Activated CD4-positive, CD25-positive, alpha-beta regulatory T cell (primary cell): Measurements from ENCODE around the gene RBL2.
"Not testable (repeated sequence)": the region's sequence is repeated elsewhere in the genome, so short reads cannot be mapped to it uniquely, and the experiment has no call there.

Experiments used
- DNase-seq, 4 experiments: peaks; one replicate each; lab custom pipeline; 2025; lab: John Stamatoyannopoulos, UW

RBL2 gene

DNA sequence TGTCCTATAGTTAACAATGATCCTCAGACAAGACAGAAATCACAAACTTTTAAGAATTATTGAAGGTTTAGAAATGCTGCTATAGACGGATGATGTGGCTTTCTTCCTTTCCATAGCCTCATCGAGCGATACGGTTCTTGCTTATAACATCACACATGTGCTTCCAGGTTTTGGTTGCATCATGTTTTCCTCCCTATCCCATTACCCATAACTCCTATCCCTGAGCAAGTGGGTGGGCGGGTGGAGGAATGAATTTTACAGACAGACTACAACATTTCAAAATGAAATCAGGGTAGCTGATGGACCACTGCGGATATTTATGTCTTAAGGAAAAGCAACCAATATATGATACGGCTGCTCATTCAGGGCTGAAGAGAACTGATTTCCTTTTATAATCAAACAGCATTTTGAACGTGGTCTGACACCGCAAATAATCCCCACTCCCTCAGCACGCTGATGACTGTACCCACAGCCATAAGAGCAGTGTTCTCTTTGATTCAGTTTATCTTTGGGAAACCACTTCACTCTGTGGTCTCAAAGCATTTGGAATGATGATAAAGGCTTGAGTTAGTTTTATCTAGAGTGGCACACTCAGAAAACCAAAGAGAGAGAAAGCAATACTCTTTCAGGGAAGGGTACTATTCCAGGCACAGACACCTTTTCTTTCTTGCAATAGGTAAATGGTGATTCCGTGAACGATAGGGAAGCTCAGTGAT lies 73.4 kb downstream of the RBL2 start:
- no peak for DNase-seq

- peak in 2 of 4 experiments; percentile 9 to 32 for DNase-seq
These were observed 75.8 kb downstream of the RBL2 start for GRCh38 chr16:53509906-53510703.

- no peak for DNase-seq
These were observed 76.4 kb downstream of the RBL2 start for GRCh38 chr16:53510704-53511070.

DNA sequence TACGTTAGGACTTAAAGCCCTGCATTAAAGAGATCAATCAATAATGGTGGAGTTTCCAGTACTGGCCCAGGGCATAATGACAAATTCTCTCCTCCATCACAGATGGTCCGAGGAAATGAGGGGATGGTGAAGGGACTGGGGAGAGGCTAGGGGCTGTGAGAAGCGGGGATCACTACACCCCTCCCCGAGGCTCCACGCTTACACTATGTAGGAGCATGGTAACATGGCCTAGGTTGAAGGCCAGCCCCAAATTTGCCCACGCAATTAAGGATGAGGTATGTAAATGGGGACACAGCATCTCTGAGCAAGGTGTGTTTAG lies 76.8 kb downstream of the RBL2 start:
- DNase-seq = no peak

GRCh38 chr16:53511403-53512280 lies 77.4 kb downstream of the RBL2 start:
- no peak for DNase-seq

DNA sequence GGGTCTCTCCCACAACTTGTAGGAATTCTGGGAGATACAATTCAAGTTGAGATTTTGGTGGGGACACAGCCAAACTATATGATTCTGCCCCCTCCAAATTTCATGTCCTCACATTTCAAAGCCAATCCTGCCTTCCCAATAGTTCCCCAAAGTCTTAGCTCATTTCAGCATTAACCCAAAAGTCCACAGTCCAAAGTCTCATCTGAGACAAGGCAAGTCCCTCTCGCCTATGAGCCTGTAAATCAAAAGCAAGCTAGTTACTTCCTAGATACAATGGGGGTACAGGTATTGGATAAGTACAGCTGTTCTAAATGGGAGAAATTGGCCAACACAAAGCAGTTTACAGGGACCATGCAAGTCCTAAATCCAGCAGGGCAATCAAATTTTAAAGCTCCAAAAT lies 78.5 kb downstream of the RBL2 start:
- DNase-seq = not testable (repeated sequence)

- no peak for DNase-seq
These were observed 81.0 kb downstream of the RBL2 start for GRCh38 chr16:53515259-53515658.

DNA sequence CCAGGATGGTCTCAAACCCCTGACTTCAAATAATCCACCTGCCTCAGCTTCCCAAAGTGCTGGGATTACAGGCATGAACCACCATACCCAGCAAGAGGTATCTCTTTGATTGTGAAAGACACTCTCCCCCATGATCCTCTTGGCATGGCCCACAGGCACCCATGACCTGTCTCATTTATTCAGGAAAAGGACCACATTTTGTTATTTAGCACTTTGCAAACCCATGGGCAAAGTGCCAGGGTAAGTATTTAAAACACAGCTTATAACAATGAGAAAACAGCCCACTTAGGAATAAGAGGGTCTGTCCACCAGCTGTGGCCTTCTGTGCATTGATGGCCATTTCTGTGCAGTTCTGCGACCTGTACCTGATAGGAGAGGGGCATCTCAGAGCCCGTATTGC lies 81.5 kb downstream of the RBL2 start:
- no peak for DNase-seq

- DNase-seq = no peak
These were observed 83.6 kb downstream of the RBL2 start for GRCh38 chr16:53517851-53518250.

- DNase-seq = peak; percentile 14 to 56 (median 35)
These were observed 84.5 kb downstream of the RBL2 start for GRCh38 chr16:53518550-53519416.

DNA sequence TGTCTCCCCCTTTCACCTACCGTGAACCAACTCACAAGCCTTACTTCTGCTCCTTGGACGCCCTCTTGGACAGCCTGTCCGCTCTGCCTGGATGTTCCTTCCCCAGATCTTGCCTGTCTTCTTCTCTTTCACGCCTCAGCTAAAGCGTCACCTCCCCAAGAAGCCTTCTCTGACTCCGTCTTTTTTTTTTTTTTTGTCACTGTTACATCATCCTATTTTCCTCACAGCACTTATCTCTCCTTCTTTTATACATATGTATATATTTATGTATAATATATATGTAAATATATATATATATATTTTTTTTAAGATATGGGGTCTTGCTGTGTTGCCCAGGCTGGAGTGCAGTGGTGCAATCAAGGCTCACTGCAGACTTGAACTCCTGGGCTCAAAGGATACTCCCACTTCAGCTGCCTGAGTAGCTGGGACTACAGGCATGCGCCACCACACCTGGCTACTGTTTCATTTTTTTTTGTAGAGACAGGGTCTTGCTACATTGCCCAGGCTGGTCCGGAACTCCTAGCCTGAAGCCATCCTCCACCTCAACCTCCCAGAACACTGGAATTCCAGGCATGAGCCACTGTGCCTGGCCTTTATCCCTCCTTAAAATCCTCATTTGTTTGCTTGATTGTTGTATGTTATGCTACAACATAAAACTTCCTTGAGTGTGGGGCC lies 85.3 kb downstream of the RBL2 start:
- no peak for DNase-seq

GRCh38 chr16:53523126-53523804 lies 89.0 kb downstream of the RBL2 start:
- no peak for DNase-seq

DNA sequence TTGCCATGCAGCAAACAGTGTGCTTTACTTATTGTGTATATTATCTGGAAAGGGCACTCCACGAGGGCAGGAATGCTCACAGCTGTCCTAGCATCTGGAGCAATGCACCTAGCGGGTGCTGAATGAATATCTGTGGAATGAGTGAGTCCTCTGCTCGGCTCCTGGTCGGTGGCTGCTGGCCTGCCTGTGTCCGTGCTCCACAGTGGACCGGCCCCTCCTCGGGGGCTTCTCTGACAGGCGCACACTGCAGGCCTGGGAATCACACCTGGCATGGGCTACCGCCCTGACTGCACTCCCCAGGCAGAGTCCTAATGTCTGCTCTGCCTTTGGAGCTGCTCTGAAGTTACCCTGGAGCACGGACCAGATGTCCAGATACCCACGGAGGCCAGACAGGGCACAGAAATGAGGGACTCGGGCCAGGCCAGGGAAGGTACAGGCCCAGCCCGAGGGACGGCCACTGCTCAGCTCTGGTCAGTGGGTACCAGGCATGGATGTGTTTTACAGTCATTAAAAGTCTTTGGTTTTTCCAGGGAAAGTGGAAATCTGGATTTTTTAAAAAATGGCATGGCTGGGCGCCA lies 89.8 kb downstream of the RBL2 start:
- no peak for DNase-seq

GRCh38 chr16:53528797-53529196 lies 94.5 kb downstream of the RBL2 start:
- no peak for DNase-seq

DNA sequence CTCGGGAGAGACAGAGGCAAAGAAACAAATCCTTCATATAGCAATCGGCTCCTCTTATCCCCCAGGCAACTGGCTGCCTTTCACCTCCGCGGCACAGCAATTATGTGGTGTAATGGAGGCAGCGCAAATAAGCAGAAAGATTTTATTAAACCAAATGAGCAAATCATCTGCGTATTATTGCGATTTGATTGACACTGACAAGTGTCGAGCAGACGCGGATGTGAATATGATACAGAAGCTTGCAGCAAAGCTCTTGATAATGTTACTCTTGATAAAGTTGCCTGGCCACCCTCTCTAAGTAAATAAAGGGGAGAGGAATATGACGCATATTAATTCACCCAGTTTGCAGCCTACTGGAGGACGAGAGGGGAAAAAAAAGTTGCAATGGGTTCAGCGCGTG lies 95.2 kb downstream of the RBL2 start:
- no peak for DNase-seq

GRCh38 chr16:53530046-53530445 lies 95.8 kb downstream of the RBL2 start:
- DNase-seq = no peak

- DNase-seq = no peak
These were observed 96.5 kb downstream of the RBL2 start for GRCh38 chr16:53530741-53531140.

- DNase-seq = no peak
These were observed 99.9 kb downstream of the RBL2 start for GRCh38 chr16:53534206-53534605.

DNA sequence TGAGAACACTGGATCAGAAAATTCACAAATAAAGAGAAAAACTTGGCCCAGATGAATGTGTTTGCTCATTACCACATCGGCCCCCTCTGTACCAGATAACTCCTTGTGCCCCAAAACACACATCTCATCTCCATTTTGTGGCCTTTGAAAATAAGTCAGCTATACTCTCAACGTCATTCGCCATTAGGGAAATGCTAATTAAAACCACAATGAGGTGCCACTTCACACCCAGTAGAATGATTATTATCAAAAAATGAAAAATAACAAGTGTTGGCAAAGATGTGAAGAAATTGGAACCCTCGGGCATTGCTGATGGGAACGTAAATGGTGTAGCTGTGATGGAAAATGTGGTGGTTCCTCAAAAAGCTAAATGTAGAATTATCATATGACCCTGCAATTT lies 103.4 kb downstream of the RBL2 start:
- DNase-seq = no peak

DNA sequence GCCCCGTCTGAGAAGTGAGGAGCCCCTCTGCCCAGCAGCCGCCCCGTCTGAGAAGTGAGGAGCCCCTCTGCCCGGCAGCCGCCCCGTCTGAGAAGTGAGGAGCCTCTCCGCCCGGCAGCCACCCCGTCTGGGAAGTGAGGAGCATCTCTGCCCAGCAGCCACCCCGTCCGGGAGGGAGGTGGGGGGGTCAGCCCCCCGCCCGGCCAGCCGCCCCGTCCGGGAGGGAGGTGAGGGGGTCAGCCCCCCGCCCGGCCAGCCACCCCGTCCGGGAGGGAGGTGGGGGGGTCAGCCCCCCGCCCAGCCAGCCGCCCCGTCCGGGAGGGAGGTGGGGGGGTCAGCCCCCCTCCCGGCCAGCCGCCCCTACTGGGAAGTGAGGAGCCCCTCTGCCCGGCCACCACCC lies 105.1 kb downstream of the RBL2 start:
- DNase-seq = not testable (repeated sequence)
